Mesenteric fat pad (tissue), 1 donor: ENCODE measurements around the gene DNASE2. TPM values are rescaled to one million over a fixed set of nuclear protein-coding genes. Genes with fewer than 3 reads are reported as not detected.
"Not testable (repeated sequence)": the region's sequence is repeated elsewhere in the genome, so short reads cannot be mapped to it uniquely, and the experiment has no call there.

ENCODE experiments used
- DNase-seq: peaks from one replicate; pipeline ENCODE4 v3.0.0-alpha.2; 2020; ENCODE audit warnings: low spot score
- long read RNA-seq: library from polyadenylated mRNA; unstranded; transcript quantifications from one replicate; pipeline ENCODE4 v2.0.0, GENCODE V29; 2020
- total RNA-seq: library from RNA; stranded (reverse); fragmentation: NEBNext Ultra II Directional; extraction: Animal tissue kit (Norgen Biotek cat#: 25700); gene quantifications from one replicate; pipeline ENCODE4 v1.2.1, GENCODE V29; 2021
- donor health status: DM: yes; HTN: yes; CAD: no.

DNASE2 gene, protein sequence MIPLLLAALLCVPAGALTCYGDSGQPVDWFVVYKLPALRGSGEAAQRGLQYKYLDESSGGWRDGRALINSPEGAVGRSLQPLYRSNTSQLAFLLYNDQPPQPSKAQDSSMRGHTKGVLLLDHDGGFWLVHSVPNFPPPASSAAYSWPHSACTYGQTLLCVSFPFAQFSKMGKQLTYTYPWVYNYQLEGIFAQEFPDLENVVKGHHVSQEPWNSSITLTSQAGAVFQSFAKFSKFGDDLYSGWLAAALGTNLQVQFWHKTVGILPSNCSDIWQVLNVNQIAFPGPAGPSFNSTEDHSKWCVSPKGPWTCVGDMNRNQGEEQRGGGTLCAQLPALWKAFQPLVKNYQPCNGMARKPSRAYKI
- 28.9 TPM for total RNA-seq
- long read RNA-seq, transcript DNASE2-201 (6 exons, 1,955 nt) = major isoform, 131 of 199 reads
- long read RNA-seq, partial matches to known transcripts = 59 of 199 reads
- long read RNA-seq, other reads (novel, unspliced or antisense) = 5 of 199 reads

GRCh38 chr19:12881172-12881808, at the start of gene DNASE2:
Gene DNASE2, minus strand, starts transcription at chr19:12881449. Its CDS starts 74 bp downstream, at chr19:12881375.
- peak; percentile 95 for DNase-seq

DNA sequence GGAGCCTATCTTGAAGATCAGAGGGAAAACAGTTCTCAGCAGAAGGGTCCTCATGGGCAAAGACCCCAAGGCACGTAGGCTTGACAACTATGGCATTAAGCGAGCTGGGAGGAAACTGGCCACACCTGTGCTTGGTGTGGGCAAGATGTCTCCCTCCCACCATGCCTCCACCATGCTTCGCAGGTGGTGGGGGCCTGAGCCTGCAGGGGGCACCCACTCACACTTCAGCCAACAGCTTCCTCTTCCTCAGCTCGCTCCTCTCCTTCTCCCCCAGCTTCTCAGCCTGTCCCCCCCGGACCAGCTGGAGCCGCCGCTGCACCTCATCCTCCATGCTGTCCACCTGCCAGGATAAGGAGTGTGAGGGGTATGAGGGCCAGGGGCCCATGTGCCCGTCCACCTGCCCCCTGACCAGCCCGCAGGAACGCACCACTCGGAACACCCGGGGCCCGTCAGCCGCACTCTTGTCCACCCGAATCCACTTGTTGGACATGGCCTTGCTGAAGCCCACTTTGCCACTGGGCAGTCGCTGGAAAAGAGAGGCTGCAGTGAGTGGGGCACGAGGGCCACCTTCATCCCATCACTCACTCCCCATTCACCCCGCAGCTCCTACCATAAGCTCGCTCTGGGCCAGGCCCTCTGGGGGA, 48.9 kb upstream of the DNASE2 start:
- no peak for DNase-seq

- DNase-seq = no peak
Measured at GRCh38 chr19:12924621-12925310, 43.5 kb upstream of the DNASE2 start.

GRCh38 chr19:12922959-12923358, 41.7 kb upstream of the DNASE2 start:
- DNase-seq = no peak

DNA sequence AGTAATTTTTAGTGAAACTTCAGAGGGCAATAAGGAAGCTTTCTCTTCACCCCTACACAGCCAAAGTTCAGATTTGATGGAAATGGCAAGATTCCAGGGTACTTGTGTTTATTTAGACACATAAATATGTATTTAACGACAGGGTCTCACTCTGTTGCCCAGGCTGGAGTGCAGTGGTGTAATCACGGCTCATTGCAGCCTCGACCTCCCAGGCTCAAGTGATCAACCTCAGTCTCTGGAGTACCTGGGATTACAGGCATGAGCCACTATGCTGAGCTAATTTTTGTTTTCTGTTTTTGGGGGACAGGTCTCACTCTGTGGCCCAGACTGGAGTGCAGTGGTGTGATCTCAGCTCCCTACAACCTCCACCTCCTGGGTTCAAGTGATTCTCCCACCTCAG, 39.8 kb upstream of the DNASE2 start:
- no peak for DNase-seq

- DNase-seq = no peak
Measured at GRCh38 chr19:12918253-12918652, 37.0 kb upstream of the DNASE2 start.

DNA sequence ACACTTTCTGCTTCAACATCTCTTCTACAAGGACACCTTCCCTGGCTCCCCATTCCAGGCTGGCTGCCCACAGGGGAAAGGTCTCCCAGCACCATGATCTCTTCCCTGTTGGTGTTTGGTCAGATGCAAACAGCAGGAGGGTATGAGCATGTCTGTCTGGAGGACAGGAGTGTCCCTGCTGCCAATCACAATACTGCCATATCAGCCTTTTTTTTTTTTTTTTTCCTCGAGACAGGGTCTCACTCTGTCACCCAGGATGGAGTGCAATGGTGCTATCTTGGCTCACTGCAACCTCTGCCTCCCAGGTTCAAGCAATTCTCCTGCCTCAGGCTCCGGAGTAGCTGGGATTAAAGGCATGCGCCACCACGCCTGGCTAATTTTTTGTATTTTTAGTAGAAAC, 34.6 kb upstream of the DNASE2 start:
- not testable (repeated sequence) for DNase-seq

- no peak for DNase-seq
Measured at GRCh38 chr19:12913851-12914690, 32.8 kb upstream of the DNASE2 start.

DNA sequence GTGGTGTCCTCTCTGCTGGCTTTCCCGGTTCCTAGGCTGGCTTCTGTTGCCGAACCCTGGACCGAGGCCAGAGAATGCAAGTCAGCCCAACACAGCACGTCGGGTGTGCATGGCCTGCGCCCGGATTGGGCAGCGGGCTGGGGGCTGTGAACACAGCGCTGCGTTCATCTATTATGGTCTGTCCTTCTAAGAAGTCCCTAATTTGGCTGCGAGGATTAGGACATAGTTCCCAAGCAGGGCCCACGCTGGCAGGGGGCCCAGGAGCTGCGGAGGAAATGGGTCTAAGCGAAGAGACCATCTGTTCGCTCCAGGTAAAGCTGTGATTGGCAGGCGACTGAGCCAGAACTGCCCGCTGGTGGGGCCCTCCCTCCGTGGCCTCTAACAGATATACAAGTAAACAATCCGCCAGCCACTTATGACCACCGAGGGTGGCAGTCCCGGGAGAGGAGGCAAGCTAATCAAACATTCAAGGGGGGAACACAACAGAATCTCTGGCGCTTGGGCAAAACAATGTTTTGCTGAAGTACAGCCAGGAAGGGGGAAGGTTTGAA, 31.8 kb upstream of the DNASE2 start:
- no peak for DNase-seq

GRCh38 chr19:12912571-12912970, 31.3 kb upstream of the DNASE2 start:
- DNase-seq = no peak

DNA sequence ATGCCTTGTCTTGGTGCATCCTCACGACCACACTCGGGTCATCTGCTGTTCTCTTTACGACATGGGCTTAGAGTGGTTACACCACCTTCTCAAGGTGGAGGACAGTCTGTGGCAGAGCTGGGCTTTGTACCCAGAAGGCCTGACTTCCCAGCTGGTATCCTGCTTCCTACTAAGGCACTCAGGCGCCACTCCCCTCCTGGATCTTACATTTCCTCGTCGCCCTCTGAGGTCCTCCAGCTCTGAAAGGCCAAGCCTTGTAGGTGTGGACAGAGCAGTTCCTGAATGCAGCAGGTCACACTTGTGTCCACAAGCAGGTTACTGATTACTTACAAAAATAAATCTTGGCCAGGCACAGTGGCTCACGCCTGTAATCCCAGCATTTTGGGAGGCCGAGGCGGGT, 25.9 kb upstream of the DNASE2 start:
- no peak for DNase-seq

DNA sequence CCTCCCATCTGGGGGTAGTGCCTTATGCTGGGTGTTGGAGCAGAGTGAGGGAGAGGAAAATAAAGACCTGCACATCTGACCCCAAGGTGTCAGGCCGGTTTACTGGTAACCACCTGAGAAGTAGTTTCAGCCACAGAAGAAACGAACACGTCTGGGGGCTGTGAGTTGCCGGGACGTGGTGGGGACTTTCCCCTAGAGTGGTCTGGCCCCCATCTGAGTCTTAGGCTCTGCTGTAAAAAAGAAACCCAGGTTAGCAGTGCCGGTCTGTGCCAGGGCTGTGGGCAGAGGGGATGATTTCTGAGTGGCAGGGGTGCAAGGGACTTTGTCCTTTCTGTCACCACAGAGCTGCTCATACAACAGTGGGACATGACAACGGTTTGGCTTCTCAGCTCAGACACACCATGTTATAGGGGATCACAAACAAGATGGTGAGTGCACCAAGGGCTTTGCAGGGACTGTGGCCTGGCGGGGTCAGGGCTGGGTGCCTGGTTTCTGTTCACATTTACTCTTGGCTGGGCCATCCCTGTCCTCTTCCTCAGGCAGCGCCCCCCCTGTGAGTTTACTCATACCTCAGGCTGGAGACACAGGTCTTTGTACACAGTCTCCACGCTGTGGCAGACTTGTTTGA, 18.8 kb upstream of the DNASE2 start:
- DNase-seq = no peak

DNA sequence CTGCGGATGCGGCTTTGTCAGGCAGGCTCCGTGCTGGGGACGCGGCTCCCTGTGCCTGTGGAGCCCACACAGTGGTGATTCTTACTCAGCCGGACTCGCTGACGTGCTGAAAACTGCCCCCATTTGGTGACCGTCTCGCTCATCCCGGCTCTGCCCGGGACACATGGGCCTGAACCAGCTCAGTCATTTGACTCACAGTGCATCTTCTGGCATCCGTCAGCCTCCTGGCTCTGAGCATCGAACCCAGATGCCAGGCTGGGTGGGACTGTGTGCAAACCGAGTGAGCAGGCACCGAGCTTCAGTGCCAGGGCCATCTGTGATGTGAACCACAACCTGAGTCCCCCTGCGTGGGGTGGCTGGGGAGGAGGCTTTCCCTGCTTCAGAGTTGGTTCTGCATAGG, 15.2 kb upstream of the DNASE2 start:
- no peak for DNase-seq

DNA sequence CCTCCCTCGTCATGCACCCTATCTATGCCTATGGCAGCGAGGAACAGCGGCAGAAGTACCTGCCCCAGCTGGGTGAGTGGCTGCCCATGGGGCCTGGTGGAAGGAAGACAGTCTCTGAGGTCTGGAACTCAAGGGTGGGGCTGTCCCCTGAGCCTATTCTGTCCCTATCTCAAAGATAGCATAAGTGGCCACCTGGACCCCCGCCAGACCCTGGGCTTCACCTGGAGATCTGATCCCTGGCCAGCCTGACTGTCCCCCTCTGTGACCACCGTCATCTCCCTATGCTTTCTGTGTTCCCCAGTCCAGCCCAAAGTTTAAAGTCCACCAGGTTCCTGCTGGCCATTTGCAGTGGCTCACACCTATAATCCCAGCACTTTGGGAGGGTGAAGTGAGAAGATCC, 12.3 kb upstream of the DNASE2 start:
- DNase-seq = no peak

- DNase-seq = no peak
Measured at GRCh38 chr19:12891553-12892021, 10.3 kb upstream of the DNASE2 start.

- DNase-seq = peak; percentile 97
Measured at GRCh38 chr19:12890787-12891552, 9.7 kb upstream of the DNASE2 start, which contains the start of gene GCDH. Gene GCDH, plus strand, starts transcription at chr19:12891160. Its CDS starts 145 bp downstream, at chr19:12891305.

GRCh38 chr19:12890299-12890786, 9.1 kb upstream of the DNASE2 start:
- DNase-seq = not testable (repeated sequence)

DNA sequence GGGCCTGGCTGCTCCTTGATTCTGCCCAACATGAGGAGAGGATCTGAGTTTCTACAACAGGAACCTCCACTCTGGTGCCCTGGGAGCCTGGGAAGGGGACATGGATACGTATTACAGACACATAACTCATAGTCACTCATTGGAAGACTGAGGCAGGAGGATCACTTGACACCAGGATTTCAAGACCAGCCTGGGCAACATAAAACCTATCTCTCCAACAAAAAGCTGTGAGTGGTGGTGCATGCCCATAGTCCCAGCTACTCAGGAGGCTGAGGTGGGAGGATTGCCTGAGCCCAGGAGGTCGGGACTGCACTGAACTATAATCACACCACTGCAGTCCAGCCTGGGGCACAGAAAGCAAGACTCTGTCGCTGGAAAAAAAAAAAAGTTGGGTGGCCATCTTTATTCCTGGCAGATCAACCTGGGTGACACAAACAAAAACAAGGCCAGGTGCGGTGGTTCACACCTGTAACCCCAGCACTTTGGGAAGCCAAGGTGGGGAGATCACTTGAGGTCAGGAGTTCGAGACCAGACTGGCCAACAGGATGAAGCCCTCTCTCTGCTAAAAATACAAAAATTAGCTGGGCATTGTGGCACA, 6.9 kb upstream of the DNASE2 start:
- no peak for DNase-seq
